Lower leg skin (tissue), 4 donors: Measurements from ENCODE around the gene ENDOG. TPM values are rescaled to one million over a fixed set of nuclear protein-coding genes. Genes with fewer than 3 reads are reported as not detected.
"Not testable (repeated sequence)": the region's sequence is repeated elsewhere in the genome, so short reads cannot be mapped to it uniquely, and the experiment has no call there.

Source experiments
- DNase-seq, 2 donors: peaks; one replicate each; pipeline ENCODE4 v3.0.0-alpha.2; 2019; ENCODE audit warnings: low spot score in 2 of 2
- H3K4me3 ChIP-seq: fragments of 200-600 bp; sonication (generic); 2 replicates; pipeline ENCODE4 v1.5.1; 2017; ENCODE audit warnings: mild to moderate bottlenecking, low read depth; ENCODE audit not compliant: poor library complexity, severe bottlenecking
- POLR2A ChIP-seq, 2 donors: fragments of 450-650 bp; IDR thresholded peaks; one replicate each; pipeline ENCODE4 v1.6.1; 2016 to 2017; ENCODE audit warnings: antibody characterized with exemption in 2 of 2, mild to moderate bottlenecking in 1 of 2, moderate library complexity in 1 of 2
- WGBS, 2 donors: methylation state at CpG; one replicate each; pipeline ENCODE4 v1.1.5; 2018; 5-methylcytosine and 5-hydroxymethylcytosine counted together
- intact Hi-C: fragments of 100-400 bp; cut with DNase I; formaldehyde crosslinking; loops from one replicate; pipeline ENCODE4 v1.15.0; 2023; ENCODE audit warnings: low total_unique reads
- total RNA-seq, 4 donors: library from RNA; depleted of rRNA; stranded (reverse); fragments of >200 nt; gene quantifications; one replicate each; pipeline ENCODE4 v1.1.0, GENCODE V29; 2016
- TF ChIP-seq, protein P1 (sequence below), 3 donors: fragments of 450-650 bp; IDR thresholded peaks; one replicate each; pipeline ENCODE4 v1.5.1; 2016; ENCODE audit warnings: antibody characterized with exemption in 3 of 3, mild to moderate bottlenecking in 3 of 3, moderate library complexity in 2 of 3

The ENDOG gene
- total RNA-seq, 4 donors from 2014 or later = 12.5 to 34.7 (median 25.5) TPM

DNA sequence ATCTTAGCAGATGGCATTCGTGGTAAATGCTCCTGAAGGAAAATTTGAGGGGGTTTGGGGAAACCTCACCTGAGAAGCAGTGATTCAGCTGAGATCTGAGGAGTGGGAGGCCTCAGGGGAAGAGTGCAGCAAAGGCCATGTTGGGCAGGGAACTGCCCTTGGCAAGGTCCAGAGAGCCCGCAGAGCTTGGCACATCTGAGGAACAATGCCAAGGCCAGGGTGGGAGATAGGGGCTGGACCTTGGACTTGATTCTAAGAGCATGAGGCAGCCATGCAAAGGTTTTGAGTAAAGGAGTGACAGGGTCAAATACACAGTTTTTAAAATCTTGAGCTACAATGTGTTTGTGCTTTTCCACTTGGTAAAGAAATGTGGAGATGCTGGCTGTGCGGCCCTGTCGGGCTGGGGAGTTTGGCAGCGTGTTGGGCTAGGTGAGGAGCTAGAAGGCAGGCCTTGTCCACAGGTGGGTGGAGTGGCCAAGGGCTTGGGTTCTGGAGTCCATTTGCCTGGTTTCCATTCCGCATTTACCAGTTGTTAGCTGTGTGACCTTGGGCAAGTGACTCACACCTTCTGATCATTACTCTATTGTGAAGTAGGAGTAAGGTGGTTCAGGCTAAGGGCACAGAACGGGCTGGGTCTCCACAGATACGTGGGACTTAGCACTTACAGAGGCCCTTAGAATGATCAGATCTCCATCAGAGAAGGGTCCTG is 25.2 kb upstream of the ENDOG start:
- H3K4me3 ChIP-seq = no peak overlapping the region
- intact Hi-C loops = no loop called here
- WGBS, 2 donors = 83 to 89% methylated on average over 8 of the region's 8 CpGs
- TF ChIP-seq POLR2A (IDR thresholded peaks at IDR 0.05) = no peak
- TF ChIP-seq, protein P1, sequence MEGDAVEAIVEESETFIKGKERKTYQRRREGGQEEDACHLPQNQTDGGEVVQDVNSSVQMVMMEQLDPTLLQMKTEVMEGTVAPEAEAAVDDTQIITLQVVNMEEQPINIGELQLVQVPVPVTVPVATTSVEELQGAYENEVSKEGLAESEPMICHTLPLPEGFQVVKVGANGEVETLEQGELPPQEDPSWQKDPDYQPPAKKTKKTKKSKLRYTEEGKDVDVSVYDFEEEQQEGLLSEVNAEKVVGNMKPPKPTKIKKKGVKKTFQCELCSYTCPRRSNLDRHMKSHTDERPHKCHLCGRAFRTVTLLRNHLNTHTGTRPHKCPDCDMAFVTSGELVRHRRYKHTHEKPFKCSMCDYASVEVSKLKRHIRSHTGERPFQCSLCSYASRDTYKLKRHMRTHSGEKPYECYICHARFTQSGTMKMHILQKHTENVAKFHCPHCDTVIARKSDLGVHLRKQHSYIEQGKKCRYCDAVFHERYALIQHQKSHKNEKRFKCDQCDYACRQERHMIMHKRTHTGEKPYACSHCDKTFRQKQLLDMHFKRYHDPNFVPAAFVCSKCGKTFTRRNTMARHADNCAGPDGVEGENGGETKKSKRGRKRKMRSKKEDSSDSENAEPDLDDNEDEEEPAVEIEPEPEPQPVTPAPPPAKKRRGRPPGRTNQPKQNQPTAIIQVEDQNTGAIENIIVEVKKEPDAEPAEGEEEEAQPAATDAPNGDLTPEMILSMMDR (IDR thresholded peaks at IDR 0.05) = no peak
- DNase-seq = no peak

GRCh38 chr9:128794961-128795360 is 23.3 kb upstream of the ENDOG start:
- H3K4me3 ChIP-seq, DNase-seq, intact Hi-C loops: not testable (repeated sequence)
- 40 to 43% methylated on average over 2 of the region's 2 CpGs for WGBS, 2 donors

- TF ChIP-seq, protein P1 (IDR thresholded peaks at IDR 0.05) = no peak
- no peak for TF ChIP-seq POLR2A (IDR thresholded peaks at IDR 0.05)
- DNase-seq = no peak
- no peak overlapping the region for H3K4me3 ChIP-seq
- WGBS, 2 donors = 65 to 80% methylated on average over 8 of the region's 8 CpGs
- intact Hi-C loops = no loop called here
Measured at GRCh38 chr9:128798896-128799295, 19.4 kb upstream of the ENDOG start.

DNA sequence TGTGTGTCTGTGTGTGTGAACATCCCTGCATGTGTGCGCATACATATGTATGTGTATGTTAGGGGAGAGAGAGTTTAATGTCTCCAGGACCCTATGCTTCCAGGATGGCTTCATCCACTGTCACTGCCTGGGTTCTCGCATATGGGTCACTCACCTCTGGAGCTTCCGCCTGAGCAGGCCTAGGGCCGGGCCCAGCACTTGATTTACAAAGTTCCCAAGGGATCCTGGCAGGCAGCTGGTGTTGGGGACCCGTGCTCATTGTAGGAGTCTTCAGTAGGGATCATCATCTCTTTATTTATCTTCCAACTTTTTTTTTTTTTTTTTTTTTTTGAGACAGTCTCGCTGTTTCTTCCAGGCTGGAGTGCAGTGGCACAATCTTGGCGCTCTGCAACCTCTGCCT is 18.2 kb upstream of the ENDOG start:
- TF ChIP-seq POLR2A (IDR thresholded peaks at IDR 0.05) = no peak
- TF ChIP-seq, protein P1 (IDR thresholded peaks at IDR 0.05) = no peak
- intact Hi-C loops = no loop called here
- H3K4me3 ChIP-seq = no peak overlapping the region
- DNase-seq = no peak
- WGBS, 2 donors = 94 to 95% methylated on average over 7 of the region's 7 CpGs

GRCh38 chr9:128802482-128802881 is 15.8 kb upstream of the ENDOG start:
- TF ChIP-seq POLR2A (IDR thresholded peaks at IDR 0.05) = no peak
- TF ChIP-seq, protein P1 (IDR thresholded peaks at IDR 0.05) = no peak
- intact Hi-C loops = no loop called here
- DNase-seq = no peak
- 96 to 99% methylated on average over 4 of the region's 4 CpGs for WGBS, 2 donors
- H3K4me3 ChIP-seq = no peak overlapping the region

- WGBS, 2 donors = 81 to 89% methylated on average over 13 to 14 of the region's 14 CpGs
- no peak for TF ChIP-seq POLR2A (IDR thresholded peaks at IDR 0.05)
- no peak overlapping the region for H3K4me3 ChIP-seq
- intact Hi-C loops = no loop called here
- DNase-seq = no peak
Measured at GRCh38 chr9:128805661-128806060, 12.6 kb upstream of the ENDOG start.

DNA sequence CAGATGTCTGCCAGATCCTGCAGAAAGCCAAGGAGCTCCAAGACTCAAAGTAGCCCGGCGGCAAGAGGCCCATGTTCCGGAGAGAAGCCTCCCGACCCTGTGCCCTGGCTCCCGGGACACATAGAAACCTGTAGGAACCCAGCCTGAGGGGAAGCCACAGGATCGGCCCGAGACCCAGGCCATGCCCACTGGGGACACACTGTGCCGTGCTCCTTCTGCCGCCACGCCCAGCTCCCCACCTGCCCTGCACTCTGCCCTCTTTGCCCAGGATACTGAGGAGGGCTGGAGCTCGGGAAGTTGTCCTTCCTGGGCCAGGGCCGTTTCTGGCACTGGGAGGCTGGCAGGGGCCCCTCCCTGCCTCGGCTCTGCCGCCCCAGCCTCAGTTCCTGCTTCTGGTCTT is 10.5 kb upstream of the ENDOG start:
- WGBS, 2 donors = 83 to 90% methylated on average over 11 to 13 of the region's 14 CpGs
- TF ChIP-seq POLR2A (IDR thresholded peaks at IDR 0.05) = no peak
- TF ChIP-seq, protein P1 (IDR thresholded peaks at IDR 0.05) = no peak
- H3K4me3 ChIP-seq = no peak overlapping the region
- intact Hi-C loops = no loop called here
- no peak for DNase-seq
